Natural killer cell (primary cell): Measurements from ENCODE around the gene CACNA2D3. TPM values are rescaled to one million over a fixed set of nuclear protein-coding genes. Genes with fewer than 3 reads are reported as not detected.

Source experiments
- ATAC-seq, 3 donors: fragments of 150-1000 bp in 2 of 3; fragments of 200-7000 bp in 1 of 3; cut with Tn5 transposase; 1 replicate in 1 of 3; 2 replicates in 2 of 3; pipeline ENCODE4 v1.10.0; 2021; ENCODE audit warnings: mild to moderate bottlenecking in 2 of 3, moderate library complexity in 2 of 3
- DNase-seq, 2 donors: peaks; one replicate each; pipeline versions ENCODE4 v3.0.0 to v3.0.0-alpha.2; 2013 to 2021; ENCODE audit warnings: mixed read lengths in 1 of 2
- H3K27ac ChIP-seq: one replicate; pipeline ENCODE4 v1.5.1; 2013; ENCODE audit warnings: mild to moderate bottlenecking, low read length
- H3K27me3 ChIP-seq: one replicate; pipeline ENCODE4 v1.6.1; 2013; ENCODE audit warnings: low read length; ENCODE audit not compliant: control insufficient read depth, insufficient read depth
- H3K36me3 ChIP-seq: one replicate; pipeline ENCODE4 v1.6.1; 2013; ENCODE audit warnings: low read length; ENCODE audit not compliant: control insufficient read depth, insufficient read depth
- H3K4me1 ChIP-seq: one replicate; pipeline ENCODE4 v1.6.1; 2013; ENCODE audit warnings: low read length; ENCODE audit not compliant: control insufficient read depth, insufficient read depth
- H3K4me3 ChIP-seq: one replicate; pipeline ENCODE4 v1.5.1; 2013; ENCODE audit warnings: low read length
- H3K9me3 ChIP-seq: one replicate; pipeline ENCODE4 v1.6.1; 2013; ENCODE audit warnings: low read length; ENCODE audit not compliant: control insufficient read depth, insufficient read depth
- H3K27ac Mint-ChIP-seq, 2 donors: one replicate each; pipeline ENCODE4 v1.8.0; 2022; ENCODE audit warnings: mild to moderate bottlenecking in 2 of 2, mixed read lengths in 2 of 2, moderate library complexity in 1 of 2
- H3K27me3 Mint-ChIP-seq, 2 donors: one replicate each; pipeline ENCODE4 v1.8.0; 2022; ENCODE audit warnings: low read depth in 2 of 2, mixed read lengths in 2 of 2
- H3K36me3 Mint-ChIP-seq: one replicate; pipeline ENCODE4 v1.8.0; 2022; ENCODE audit warnings: mixed read lengths
- H3K4me1 Mint-ChIP-seq, 2 donors: one replicate each; pipeline ENCODE4 v1.8.0; 2022; ENCODE audit warnings: mixed read lengths in 2 of 2
- H3K4me3 Mint-ChIP-seq: one replicate; pipeline ENCODE4 v1.8.0; 2022; ENCODE audit warnings: mild to moderate bottlenecking, moderate library complexity, mixed read lengths
- H3K9me3 Mint-ChIP-seq, 2 donors: one replicate each; pipeline ENCODE4 v1.8.0; 2022; ENCODE audit warnings: mixed read lengths in 2 of 2
- CTCF ChIP-seq: fragments of 200-600 bp; IDR thresholded peaks from one replicate; pipeline ENCODE4 v1.8.0; 2022; ENCODE audit warnings: antibody characterized with exemption
- WGBS: methylation state at CpG from one replicate; pipeline ENCODE4 v1.1.7; 2013; ENCODE audit warnings: missing lambda C conversion rate; ENCODE audit not compliant: insufficient coverage; 5-methylcytosine and 5-hydroxymethylcytosine counted together
- intact Hi-C: fragments of 100-400 bp; cut with micrococcal nuclease; formaldehyde crosslinking; loops from one replicate; pipeline ENCODE4 v1.14.2; 2022
- total RNA-seq, 4 donors: library from RNA; stranded (reverse); fragments of 120-200 nt in 1 of 4; gene quantifications; one replicate each; pipeline versions ENCODE4 v1.2.3 to v1.2.4, GENCODE V29; 2013 to 2022

The CACNA2D3 gene
- total RNA-seq, 3 donors from 2014 or later (not counting 1 experiment from before 2014, with no cell fraction given), result 0.49 TPM; not detected in 2

- Histone ChIP-seq H3K9me3 (no peaks in the 10 kb centered on the region), H3K4me3 (no peak overlapping the region), H3K36me3 (no peaks in the 10 kb centered on the region), H3K27me3 (no peaks in the 10 kb centered on the region), H3K4me1 (no peaks in the 10 kb centered on the region), H3K27ac (no peak overlapping the region)
- H3K4me1 Mint-ChIP-seq, result no peaks in the 10 kb centered on the region
- H3K4me3 Mint-ChIP-seq, result no peak overlapping the region
- H3K27me3 Mint-ChIP-seq, result no peaks in the 10 kb centered on the region
- no peak overlapping the region for H3K27ac Mint-ChIP-seq
- ATAC-seq (no peak), DNase-seq (no peak)
- TF ChIP-seq CTCF, result no peak
- intact Hi-C loops, result no loop called here
- H3K36me3 Mint-ChIP-seq, result no peaks in the 10 kb centered on the region
- no CpG with 5 or more reads among the region's 1 CpG for WGBS
- H3K9me3 Mint-ChIP-seq, result peaks cover 6 to 10% of the 10 kb centered on the region in 2 donors
These were observed 614.1 kb downstream of the CACNA2D3 start for GRCh38 chr3:54736459-54736858.

GRCh38 chr3:54743755-54744154 is 621.4 kb downstream of the CACNA2D3 start:
- no peaks in the 10 kb centered on the region for H3K9me3 ChIP-seq
- no peak overlapping the region for H3K4me3 ChIP-seq
- no peaks in the 10 kb centered on the region for H3K27me3 ChIP-seq
- WGBS, result 35% methylated on average over 1 of the region's 1 CpG
- intact Hi-C loops, result no loop called here
- no peaks in the 10 kb centered on the region for H3K4me1 ChIP-seq
- no peak for TF ChIP-seq CTCF
- Mint-ChIP-seq H3K4me1 (no peaks in the 10 kb centered on the region), H3K36me3 (no peaks in the 10 kb centered on the region), H3K9me3 (peaks cover 2 to 3% of the 10 kb centered on the region in 2 donors), H3K27ac (no peak overlapping the region), H3K27me3 (no peaks in the 10 kb centered on the region), H3K4me3 (no peak overlapping the region)
- H3K27ac ChIP-seq, result no peak overlapping the region
- no peak for ATAC-seq
- H3K36me3 ChIP-seq, result no peaks in the 10 kb centered on the region
- DNase-seq, result no peak

- Mint-ChIP-seq H3K27ac (no peak overlapping the region), H3K9me3 (peaks cover 0 to 2% of the 10 kb centered on the region in 2 donors), H3K27me3 (no peaks in the 10 kb centered on the region), H3K4me3 (no peak overlapping the region), H3K4me1 (no peaks in the 10 kb centered on the region), H3K36me3 (no peaks in the 10 kb centered on the region)
- Histone ChIP-seq H3K4me1 (no peaks in the 10 kb centered on the region), H3K4me3 (no peak overlapping the region), H3K27ac (no peak overlapping the region), H3K9me3 (no peaks in the 10 kb centered on the region), H3K27me3 (no peaks in the 10 kb centered on the region), H3K36me3 (no peaks in the 10 kb centered on the region)
- WGBS, result 88% methylated on average over 1 of the region's 1 CpG
- intact Hi-C loops, result no loop called here
- no peak for DNase-seq
- no peak for ATAC-seq
- no peak for TF ChIP-seq CTCF
These were observed 621.9 kb downstream of the CACNA2D3 start for GRCh38 chr3:54744291-54744690.

- no peak for ATAC-seq
These were observed 623.5 kb downstream of the CACNA2D3 start for GRCh38 chr3:54745843-54746242.

More at GRCh38 chr3:54745843-54746242, 623.5 kb downstream of the CACNA2D3 start:
- no peak for DNase-seq
- Histone ChIP-seq H3K4me1 (no peaks in the 10 kb centered on the region), H3K9me3 (no peaks in the 10 kb centered on the region), H3K4me3 (no peak overlapping the region), H3K27ac (no peak overlapping the region), H3K27me3 (no peaks in the 10 kb centered on the region), H3K36me3 (no peaks in the 10 kb centered on the region)
- no peaks in the 10 kb centered on the region for H3K4me1 Mint-ChIP-seq
- H3K36me3 Mint-ChIP-seq, result no peaks in the 10 kb centered on the region
- H3K9me3 Mint-ChIP-seq, result peaks cover 0 to 2% of the 10 kb centered on the region in 2 donors
- no peaks in the 10 kb centered on the region for H3K27me3 Mint-ChIP-seq
- intact Hi-C loops, result no loop called here
- WGBS, result 80% methylated on average over 1 of the region's 4 CpGs
- no peak overlapping the region for H3K4me3 Mint-ChIP-seq
- no peak for TF ChIP-seq CTCF
- no peak overlapping the region for H3K27ac Mint-ChIP-seq
